GM19351 (cell line): Measurements from ENCODE around the gene PAMR1.
"Not testable (repeated sequence)": the region's sequence is repeated elsewhere in the genome, so short reads cannot be mapped to it uniquely, and the experiment has no call there.

ENCODE experiments used
- ATAC-seq: cut with Tn5 transposase; IDR thresholded peaks from one replicate; pipeline ENCODE4 v1.9.1; 2021; ENCODE audit warnings: mild to moderate bottlenecking, moderate library complexity; ENCODE audit not compliant: unreplicated experiment

PAMR1 gene

GRCh38 chr11:35546317-35546716, 20.9 kb upstream of the PAMR1 start:
- no peak for ATAC-seq

- no peak for ATAC-seq
Measured at GRCh38 chr11:35545391-35546003, 20.1 kb upstream of the PAMR1 start.

GRCh38 chr11:35543481-35543880, 18.1 kb upstream of the PAMR1 start:
- ATAC-seq: no peak

GRCh38 chr11:35541621-35542375, 16.4 kb upstream of the PAMR1 start:
- ATAC-seq: no peak

GRCh38 chr11:35540526-35540925, 15.1 kb upstream of the PAMR1 start:
- ATAC-seq: no peak

- no peak for ATAC-seq
Measured at GRCh38 chr11:35539781-35540281, 14.4 kb upstream of the PAMR1 start.

- no peak for ATAC-seq
Measured at GRCh38 chr11:35539256-35539655, 13.8 kb upstream of the PAMR1 start.

GRCh38 chr11:35536470-35536869, 11.1 kb upstream of the PAMR1 start:
- ATAC-seq: no peak

- no peak for ATAC-seq
Measured at GRCh38 chr11:35531246-35531645, 5.8 kb upstream of the PAMR1 start.

GRCh38 chr11:35529971-35530495, 4.6 kb upstream of the PAMR1 start:
- ATAC-seq: no peak

- ATAC-seq: no peak
Measured at GRCh38 chr11:35526370-35526792, 965 bp upstream of the PAMR1 start.

GRCh38 chr11:35524780-35525179, 636 bp downstream of the PAMR1 start:
- no peak for ATAC-seq

GRCh38 chr11:35523861-35524260, 1.6 kb downstream of the PAMR1 start:
- no peak for ATAC-seq

GRCh38 chr11:35523331-35523768, 2.1 kb downstream of the PAMR1 start:
- ATAC-seq: no peak

GRCh38 chr11:35522091-35522490, 3.3 kb downstream of the PAMR1 start:
- ATAC-seq: not testable (repeated sequence)

- ATAC-seq: no peak
Measured at GRCh38 chr11:35520376-35520775, 5.0 kb downstream of the PAMR1 start.

- ATAC-seq: no peak
Measured at GRCh38 chr11:35518766-35519165, 6.7 kb downstream of the PAMR1 start.

GRCh38 chr11:35517481-35517880, 7.9 kb downstream of the PAMR1 start:
- no peak for ATAC-seq

GRCh38 chr11:35516403-35516802, 9.0 kb downstream of the PAMR1 start:
- ATAC-seq: no peak

- ATAC-seq: no peak
Measured at GRCh38 chr11:35515224-35515623, 10.2 kb downstream of the PAMR1 start.

- no peak for ATAC-seq
Measured at GRCh38 chr11:35514481-35514880, 10.9 kb downstream of the PAMR1 start.

GRCh38 chr11:35511666-35512065, 13.8 kb downstream of the PAMR1 start:
- ATAC-seq: no peak
